HG02588 (cell line): ENCODE measurements around the gene PTPN2.
"Not testable (repeated sequence)": the region's sequence is repeated elsewhere in the genome, so short reads cannot be mapped to it uniquely, and the experiment has no call there.

Source experiments
- ATAC-seq: cut with Tn5 transposase; IDR thresholded peaks from one replicate; pipeline ENCODE4 v1.9.1; 2021; ENCODE audit warnings: mild to moderate bottlenecking, moderate library complexity; ENCODE audit not compliant: unreplicated experiment

PTPN2 gene

GRCh38 chr18:12776821-12777471 is 107.1 kb downstream of the PTPN2 start:
- no peak for ATAC-seq

- not testable (repeated sequence) for ATAC-seq
These were observed 107.6 kb downstream of the PTPN2 start for GRCh38 chr18:12776415-12776814.

GRCh38 chr18:12774982-12775381 is 109.1 kb downstream of the PTPN2 start:
- no peak for ATAC-seq

GRCh38 chr18:12773369-12773768 is 110.7 kb downstream of the PTPN2 start:
- ATAC-seq, result no peak

GRCh38 chr18:12772111-12772510 is 111.9 kb downstream of the PTPN2 start:
- ATAC-seq, result no peak

GRCh38 chr18:12770469-12771219 is 113.4 kb downstream of the PTPN2 start:
- ATAC-seq, result no peak

GRCh38 chr18:12769644-12770440 is 114.2 kb downstream of the PTPN2 start:
- ATAC-seq, result no peak

GRCh38 chr18:12769136-12769535 is 114.9 kb downstream of the PTPN2 start:
- no peak for ATAC-seq

- no peak for ATAC-seq
These were observed 115.4 kb downstream of the PTPN2 start for GRCh38 chr18:12768625-12769024.

- ATAC-seq, result no peak
These were observed 116.4 kb downstream of the PTPN2 start for GRCh38 chr18:12767580-12768155.

- ATAC-seq, result no peak
These were observed 117.0 kb downstream of the PTPN2 start for GRCh38 chr18:12766986-12767433.

GRCh38 chr18:12765586-12765985 is 118.5 kb downstream of the PTPN2 start:
- no peak for ATAC-seq

GRCh38 chr18:12765126-12765525 is 118.9 kb downstream of the PTPN2 start:
- no peak for ATAC-seq

GRCh38 chr18:12758566-12758965 is 125.5 kb downstream of the PTPN2 start:
- not testable (repeated sequence) for ATAC-seq

- not testable (repeated sequence) for ATAC-seq
These were observed 127.3 kb downstream of the PTPN2 start for GRCh38 chr18:12756619-12757239.

GRCh38 chr18:12755606-12756005 is 128.4 kb downstream of the PTPN2 start:
- ATAC-seq, result not testable (repeated sequence)

- no peak for ATAC-seq
These were observed 129.5 kb downstream of the PTPN2 start for GRCh38 chr18:12754511-12754910.

GRCh38 chr18:12751891-12752290 is 132.1 kb downstream of the PTPN2 start:
- no peak for ATAC-seq

- ATAC-seq, result no peak
These were observed 132.5 kb downstream of the PTPN2 start for GRCh38 chr18:12751503-12751884.

- no peak for ATAC-seq
These were observed 133.1 kb downstream of the PTPN2 start for GRCh38 chr18:12750715-12751502.
